DOHH2 (cell line): ENCODE results near the gene OR8A1.

Experiments
- H3F3A ChIP-seq: fragments of 200-600 bp; sonication (generic), shearing (Covaris generic); 2 replicates; pipeline ENCODE4 v1.6.0; 2016; ENCODE audit warnings: antibody characterized with exemption, mild to moderate bottlenecking; ENCODE audit not compliant: control insufficient read depth, insufficient read depth
- H3K27ac ChIP-seq: fragments of 200-600 bp; sonication (generic); 2 replicates; pipeline ENCODE4 v1.5.1; 2014; ENCODE audit warnings: low read depth, mild to moderate bottlenecking, low read length, moderate library complexity
- H3K27me3 ChIP-seq: fragments of 200-600 bp; sonication (generic); 2 replicates; pipeline ENCODE4 v1.6.1; 2014; ENCODE audit warnings: mild to moderate bottlenecking, low read length, mixed read lengths; ENCODE audit not compliant: control insufficient read depth
- H3K36me3 ChIP-seq: fragments of 200-600 bp; sonication (generic); 2 replicates; pipeline ENCODE4 v1.6.1; 2014; ENCODE audit warnings: mild to moderate bottlenecking, low read length, moderate library complexity, mixed read lengths; ENCODE audit not compliant: control insufficient read depth
- H3K4me1 ChIP-seq: fragments of 200-600 bp; sonication (generic); 2 replicates; pipeline ENCODE4 v1.6.1; 2014; ENCODE audit warnings: mild to moderate bottlenecking, low read length, mixed read lengths; ENCODE audit not compliant: control insufficient read depth
- H3K4me2 ChIP-seq: fragments of 200-600 bp; sonication (generic); 2 replicates; pipeline ENCODE4 v1.6.0; 2014; ENCODE audit warnings: mild to moderate bottlenecking, low read length, moderate library complexity
- H3K4me3 ChIP-seq: fragments of 200-600 bp; sonication (generic); 2 replicates; pipeline ENCODE4 v1.5.1; 2014; ENCODE audit warnings: mild to moderate bottlenecking, low read length, mixed read lengths
- H3K79me2 ChIP-seq: fragments of 200-600 bp; sonication (generic); 2 replicates; pipeline ENCODE4 v1.6.1; 2014; ENCODE audit warnings: mild to moderate bottlenecking, low read length, mixed read lengths; ENCODE audit not compliant: control insufficient read depth
- H3K9me2 ChIP-seq: fragments of 200-600 bp; sonication (generic); replicated peaks from 2 replicates; pipeline ENCODE4 v1.6.1; 2014; ENCODE audit warnings: mild to moderate bottlenecking, low read length, mixed read lengths; ENCODE audit not compliant: control insufficient read depth
- H3K9me3 ChIP-seq: fragments of 200-600 bp; sonication (generic); 2 replicates; pipeline ENCODE4 v1.6.1; 2014; ENCODE audit warnings: antibody characterized with exemption, low read length, mixed read lengths; ENCODE audit not compliant: control insufficient read depth, insufficient read depth
- H4K20me1 ChIP-seq: fragments of 200-600 bp; sonication (generic); 2 replicates; pipeline ENCODE4 v1.6.0; 2014; ENCODE audit warnings: low read depth, mild to moderate bottlenecking, antibody characterized with exemption, low read length, moderate library complexity; ENCODE audit not compliant: control insufficient read depth, insufficient read depth
- CTCF ChIP-seq: fragments of 200-600 bp; sonication (generic); IDR thresholded peaks from one replicate; pipeline ENCODE4 v1.5.1; 2014; ENCODE audit warnings: antibody characterized with exemption, mild to moderate bottlenecking, low read depth, low read length; ENCODE audit not compliant: poor library complexity, severe bottlenecking
- EZH2phosphoT487 ChIP-seq: fragments of 200-600 bp; sonication (generic); IDR thresholded peaks from 2 replicates; pipeline ENCODE4 v1.6.1; 2017; ENCODE audit warnings: borderline replicate concordance, mild to moderate bottlenecking, antibody characterized with exemption, low read length, moderate library complexity, mixed read lengths

The OR8A1 gene

GRCh38 chr11:124551189-124551588, 18.6 kb upstream of the OR8A1 start:
- no peaks in the 10 kb centered on the region for H3K9me3 ChIP-seq
- no peaks in the 10 kb centered on the region for H3F3A ChIP-seq
- TF ChIP-seq CTCF (no peak), EZH2phosphoT487 (no peak)
- no peaks in the 10 kb centered on the region for H3K9me2 ChIP-seq
- no peaks in the 10 kb centered on the region for H3K36me3 ChIP-seq
- no peaks in the 10 kb centered on the region for H3K79me2 ChIP-seq
- H3K4me2 ChIP-seq: no peak overlapping the region
- H3K27ac ChIP-seq: no peak overlapping the region
- H4K20me1 ChIP-seq: no peaks in the 10 kb centered on the region
- no peak overlapping the region for H3K4me3 ChIP-seq
- no peaks in the 10 kb centered on the region for H3K4me1 ChIP-seq
- no peaks in the 10 kb centered on the region for H3K27me3 ChIP-seq

- Histone ChIP-seq H3K4me1 (no peaks in the 10 kb centered on the region), H3K36me3 (no peaks in the 10 kb centered on the region), H3K27me3 (no peaks in the 10 kb centered on the region), H3K9me3 (no peaks in the 10 kb centered on the region), H3K4me2 (no peak overlapping the region), H3K27ac (no peak overlapping the region), H3K4me3 (no peak overlapping the region), H3K9me2 (no peaks in the 10 kb centered on the region), H3K79me2 (no peaks in the 10 kb centered on the region), H3F3A (no peaks in the 10 kb centered on the region), H4K20me1 (no peaks in the 10 kb centered on the region)
- TF ChIP-seq CTCF: no peak
- no peak for TF ChIP-seq EZH2phosphoT487
Observed at GRCh38 chr11:124551987-124552386, 17.8 kb upstream of the OR8A1 start.

- Histone ChIP-seq H3K27ac (no peak overlapping the region), H4K20me1 (no peaks in the 10 kb centered on the region), H3K79me2 (no peaks in the 10 kb centered on the region), H3K9me2 (no peaks in the 10 kb centered on the region), H3K4me3 (no peak overlapping the region), H3K36me3 (no peaks in the 10 kb centered on the region), H3K9me3 (no peaks in the 10 kb centered on the region), H3K4me2 (no peak overlapping the region), H3K4me1 (no peaks in the 10 kb centered on the region), H3K27me3 (no peaks in the 10 kb centered on the region), H3F3A (no peaks in the 10 kb centered on the region)
- TF ChIP-seq EZH2phosphoT487: no peak
- no peak for TF ChIP-seq CTCF
Observed at GRCh38 chr11:124556828-124557227, 13.0 kb upstream of the OR8A1 start.

GRCh38 chr11:124570160-124570559, 363 bp downstream of the OR8A1 start:
- Histone ChIP-seq H4K20me1 (no peaks in the 10 kb centered on the region), H3K27ac (no peak overlapping the region), H3K4me3 (no peak overlapping the region), H3F3A (no peaks in the 10 kb centered on the region), H3K4me1 (no peaks in the 10 kb centered on the region), H3K9me3 (no peaks in the 10 kb centered on the region), H3K36me3 (no peaks in the 10 kb centered on the region), H3K4me2 (no peak overlapping the region), H3K27me3 (no peaks in the 10 kb centered on the region), H3K9me2 (no peaks in the 10 kb centered on the region), H3K79me2 (no peaks in the 10 kb centered on the region)
- TF ChIP-seq EZH2phosphoT487 (no peak), CTCF (no peak)
